GM10266 (cell line): ENCODE measurements around the gene C2CD2.

Experiments
- DNase-seq: peaks from one replicate; pipeline ENCODE4 v3.0.0; 2012; ENCODE audit errors: extremely low spot score
- TF ChIP-seq, protein P1 (sequence below): IDR thresholded peaks from 2 replicates; pipeline ENCODE4 v1.5.1; 2012; ENCODE audit warnings: mild to moderate bottlenecking, low read depth; ENCODE audit not compliant: control insufficient read depth, insufficient read depth; ENCODE audit errors: missing control alignments

The C2CD2 gene

DNA sequence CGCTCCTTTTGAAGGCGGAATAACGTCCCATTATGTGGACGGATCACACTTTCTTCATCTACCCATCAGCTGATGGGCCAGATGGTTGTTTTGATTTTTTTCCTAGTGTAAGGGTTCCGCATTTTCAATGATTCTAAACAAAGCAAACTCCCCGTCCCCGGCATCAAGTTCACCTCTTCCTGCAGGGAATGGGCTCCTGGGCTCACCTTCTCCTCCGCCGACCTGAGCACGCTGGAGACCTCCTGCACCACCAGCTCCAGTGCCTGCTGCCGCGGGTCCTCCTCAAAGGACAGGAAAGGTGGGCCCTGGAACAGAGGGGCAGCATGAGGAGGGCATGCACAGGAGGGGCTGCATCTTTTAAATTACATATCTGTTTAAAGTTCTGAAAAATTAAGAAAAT is 11.9 kb downstream of the C2CD2 start:
- no peak for DNase-seq
- TF ChIP-seq, protein P1, sequence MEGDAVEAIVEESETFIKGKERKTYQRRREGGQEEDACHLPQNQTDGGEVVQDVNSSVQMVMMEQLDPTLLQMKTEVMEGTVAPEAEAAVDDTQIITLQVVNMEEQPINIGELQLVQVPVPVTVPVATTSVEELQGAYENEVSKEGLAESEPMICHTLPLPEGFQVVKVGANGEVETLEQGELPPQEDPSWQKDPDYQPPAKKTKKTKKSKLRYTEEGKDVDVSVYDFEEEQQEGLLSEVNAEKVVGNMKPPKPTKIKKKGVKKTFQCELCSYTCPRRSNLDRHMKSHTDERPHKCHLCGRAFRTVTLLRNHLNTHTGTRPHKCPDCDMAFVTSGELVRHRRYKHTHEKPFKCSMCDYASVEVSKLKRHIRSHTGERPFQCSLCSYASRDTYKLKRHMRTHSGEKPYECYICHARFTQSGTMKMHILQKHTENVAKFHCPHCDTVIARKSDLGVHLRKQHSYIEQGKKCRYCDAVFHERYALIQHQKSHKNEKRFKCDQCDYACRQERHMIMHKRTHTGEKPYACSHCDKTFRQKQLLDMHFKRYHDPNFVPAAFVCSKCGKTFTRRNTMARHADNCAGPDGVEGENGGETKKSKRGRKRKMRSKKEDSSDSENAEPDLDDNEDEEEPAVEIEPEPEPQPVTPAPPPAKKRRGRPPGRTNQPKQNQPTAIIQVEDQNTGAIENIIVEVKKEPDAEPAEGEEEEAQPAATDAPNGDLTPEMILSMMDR = no peak

DNA sequence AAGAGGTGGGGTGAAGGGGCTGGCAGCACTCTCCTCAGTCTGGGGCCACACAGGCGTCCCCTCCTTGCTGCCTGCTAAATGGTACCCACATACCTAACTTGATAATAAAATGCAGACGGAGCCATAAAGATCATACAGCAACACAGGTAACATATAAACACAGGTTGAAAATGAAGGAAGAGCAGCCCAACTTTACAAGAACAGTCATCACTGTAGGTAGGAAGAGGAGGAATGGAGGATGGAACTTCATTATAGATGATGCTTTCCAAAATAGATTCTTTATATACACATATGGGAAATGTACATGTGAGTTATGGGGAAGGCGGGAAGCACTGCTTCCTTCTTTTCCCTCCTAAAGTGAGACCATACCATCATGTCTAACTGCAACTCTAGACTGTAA is 13.4 kb downstream of the C2CD2 start:
- DNase-seq = no peak
- TF ChIP-seq, protein P1 = no peak

DNA sequence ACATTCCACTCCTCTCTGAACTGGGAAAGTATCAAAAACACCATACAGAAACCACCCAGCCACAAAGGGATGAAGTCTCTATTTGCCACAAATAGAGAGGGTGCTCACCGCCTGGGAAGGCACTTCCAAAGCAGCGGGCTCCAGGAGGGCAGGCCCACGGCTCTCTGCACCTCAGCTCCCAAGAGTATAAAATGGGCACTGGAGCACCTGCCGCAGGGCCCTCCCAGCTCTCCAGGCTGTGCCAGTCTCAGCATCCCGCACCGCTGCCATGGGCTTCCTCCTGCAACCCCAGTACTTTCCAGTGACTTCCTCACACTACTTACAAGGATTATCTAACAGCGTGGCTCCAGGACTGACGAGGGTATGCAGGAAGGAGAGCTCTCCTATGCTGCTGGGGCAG is 14.4 kb downstream of the C2CD2 start:
- TF ChIP-seq, protein P1 = no peak
- no peak for DNase-seq

DNA sequence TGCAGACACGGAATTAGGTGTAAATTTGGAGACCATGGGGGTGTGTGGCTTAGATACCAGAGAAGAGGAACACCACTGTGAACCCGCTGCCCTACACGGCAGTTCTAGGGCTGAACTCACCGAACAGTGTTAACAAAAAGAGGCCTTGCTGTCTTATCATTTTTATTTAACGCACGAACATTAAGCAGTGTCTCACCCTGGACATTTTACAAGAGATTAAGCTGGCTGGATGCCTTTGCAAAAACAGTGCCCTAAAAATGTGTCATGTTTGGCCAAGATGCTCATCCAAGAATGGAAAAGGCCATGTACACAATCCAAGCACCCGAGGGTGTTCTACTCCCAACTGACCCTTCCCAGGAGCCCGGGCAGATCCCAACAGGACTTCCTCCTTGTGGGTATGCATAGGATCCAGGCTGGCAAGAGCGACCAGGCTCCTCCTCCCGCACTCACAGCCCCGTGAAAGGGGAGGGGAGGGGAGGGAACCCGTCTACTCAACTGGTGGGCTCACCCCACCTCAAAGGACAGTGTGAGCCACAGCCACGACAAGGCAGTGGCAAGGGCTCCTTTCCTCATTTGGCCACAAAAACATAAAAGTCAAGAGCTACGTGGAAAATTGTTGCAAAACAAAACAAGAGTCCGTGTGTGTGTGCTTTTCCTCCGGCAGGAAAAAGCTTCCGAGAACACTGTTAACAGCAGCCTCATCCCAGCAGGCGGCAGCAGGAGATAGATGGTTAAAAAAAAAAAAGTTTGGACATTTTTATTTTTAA is 20.3 kb downstream of the C2CD2 start:
- no peak for DNase-seq
- TF ChIP-seq, protein P1 = no peak

DNA sequence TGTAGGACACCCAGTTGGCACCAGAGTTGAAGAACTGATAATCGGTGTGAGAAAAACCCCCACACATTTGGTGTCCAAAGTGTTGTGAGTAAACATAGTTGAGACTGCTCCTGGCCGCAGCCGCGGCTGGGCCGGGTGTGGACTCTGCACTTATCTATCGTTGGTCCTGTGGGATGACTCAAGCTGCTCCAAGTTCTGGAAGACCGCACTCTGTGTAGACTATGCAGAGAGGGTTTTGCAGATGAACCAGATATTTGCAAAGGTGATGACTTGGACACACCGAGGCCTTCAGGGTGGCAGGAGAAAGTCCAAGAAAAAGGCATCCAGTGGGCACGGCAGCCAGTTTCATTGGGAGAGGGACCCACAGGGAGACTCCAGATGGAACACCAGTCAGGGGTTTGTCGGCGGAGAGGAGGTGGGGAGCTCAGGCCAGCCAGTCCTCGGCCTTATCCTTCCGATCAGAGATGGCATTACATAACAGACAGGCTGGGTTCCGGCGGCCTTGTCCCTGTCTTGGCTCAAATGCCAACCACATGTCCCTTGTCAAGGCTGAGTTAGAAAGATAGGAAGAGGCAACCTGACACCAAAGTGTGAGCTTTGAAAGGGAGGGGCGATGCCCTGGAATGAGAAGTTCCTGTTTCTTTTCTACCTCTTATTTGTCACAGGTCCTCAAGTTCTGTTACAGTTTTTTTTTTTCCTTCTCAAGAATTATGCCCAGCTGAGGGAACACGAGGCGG is 21.1 kb downstream of the C2CD2 start:
- TF ChIP-seq, protein P1 = no peak
- DNase-seq = no peak

DNA sequence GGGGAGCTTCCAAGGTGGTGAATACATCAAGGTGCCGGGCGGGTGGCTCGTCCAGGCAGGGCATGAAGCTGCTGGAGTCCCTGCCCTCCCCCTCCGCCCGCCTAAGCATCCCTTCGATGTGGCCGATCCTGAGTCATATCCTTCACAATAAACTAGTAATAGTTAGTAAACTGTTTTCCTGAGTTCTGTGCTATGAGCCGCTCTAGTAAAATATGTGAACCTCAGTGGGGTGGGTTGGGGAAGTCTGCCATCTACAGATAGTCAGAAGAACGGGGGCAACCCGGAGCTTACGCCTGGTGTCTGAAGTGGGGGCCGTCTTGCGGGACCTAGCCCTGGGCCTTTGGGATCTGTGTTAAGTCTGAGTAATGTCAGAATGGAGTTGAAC is 21.6 kb downstream of the C2CD2 start:
- DNase-seq = no peak

More for the DNA sequence above, 21.6 kb downstream of the C2CD2 start:
- TF ChIP-seq, protein P1 = no peak
